Hepatocyte (in vitro differentiated cells): ENCODE measurements around the gene GH2.
"Not testable (repeated sequence)": the region's sequence is repeated elsewhere in the genome, so short reads cannot be mapped to it uniquely, and the experiment has no call there.

Experiments used
- EZH2 ChIP-seq: fragments of 200-600 bp; sonication (generic); IDR thresholded peaks from 2 replicates; pipeline ENCODE4 v1.6.1; 2016; ENCODE audit warnings: antibody characterized with exemption, mild to moderate bottlenecking, borderline replicate concordance
- TF ChIP-seq, protein P1 (sequence below): fragments of 200-600 bp; sonication (generic); IDR thresholded peaks from 2 replicates; pipeline ENCODE4 v1.5.1; 2016; ENCODE audit warnings: antibody characterized with exemption, mild to moderate bottlenecking; ENCODE audit not compliant: poor library complexity

DNA sequence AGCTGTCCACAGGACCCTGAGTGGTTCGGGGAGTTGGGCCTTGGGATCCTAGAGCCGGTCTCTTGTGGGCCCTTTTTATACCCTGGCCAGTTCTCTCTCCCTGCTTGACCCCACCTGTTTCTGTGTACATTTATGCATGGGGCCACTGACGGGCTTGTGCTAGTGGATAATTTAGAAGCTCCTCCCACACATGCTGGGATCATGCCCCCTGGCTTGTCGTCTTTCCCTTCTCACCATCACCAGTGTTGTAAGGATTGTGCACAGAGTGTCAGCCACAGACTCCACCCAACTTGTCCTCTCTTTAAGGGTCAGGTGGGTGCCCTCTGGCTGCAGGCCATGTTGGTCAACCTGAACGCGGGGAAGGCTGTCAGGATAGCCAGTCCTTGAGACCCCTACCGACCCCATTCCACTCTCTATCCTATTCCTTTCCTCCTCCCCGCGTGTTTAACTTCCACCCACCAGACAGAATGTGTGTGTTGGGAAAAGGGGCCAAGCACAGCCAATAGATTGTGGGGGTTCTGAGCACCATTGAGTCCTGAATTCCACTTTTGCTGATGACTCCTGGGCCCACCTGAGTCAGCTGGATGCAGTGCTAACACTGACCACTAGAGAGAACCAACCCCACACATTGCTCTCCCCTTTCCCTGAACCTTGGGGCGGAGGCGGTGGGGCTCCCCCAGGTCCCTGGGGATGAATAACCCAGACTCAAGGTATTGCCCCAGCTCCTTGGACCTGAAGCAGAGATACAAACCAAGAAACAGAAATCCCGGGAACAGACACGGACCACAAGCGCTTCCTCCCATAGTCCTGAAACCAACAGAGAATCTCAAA, 15.0 kb upstream of the GH2 start, which contains the start of gene CSH1:
- TF ChIP-seq, protein P1, sequence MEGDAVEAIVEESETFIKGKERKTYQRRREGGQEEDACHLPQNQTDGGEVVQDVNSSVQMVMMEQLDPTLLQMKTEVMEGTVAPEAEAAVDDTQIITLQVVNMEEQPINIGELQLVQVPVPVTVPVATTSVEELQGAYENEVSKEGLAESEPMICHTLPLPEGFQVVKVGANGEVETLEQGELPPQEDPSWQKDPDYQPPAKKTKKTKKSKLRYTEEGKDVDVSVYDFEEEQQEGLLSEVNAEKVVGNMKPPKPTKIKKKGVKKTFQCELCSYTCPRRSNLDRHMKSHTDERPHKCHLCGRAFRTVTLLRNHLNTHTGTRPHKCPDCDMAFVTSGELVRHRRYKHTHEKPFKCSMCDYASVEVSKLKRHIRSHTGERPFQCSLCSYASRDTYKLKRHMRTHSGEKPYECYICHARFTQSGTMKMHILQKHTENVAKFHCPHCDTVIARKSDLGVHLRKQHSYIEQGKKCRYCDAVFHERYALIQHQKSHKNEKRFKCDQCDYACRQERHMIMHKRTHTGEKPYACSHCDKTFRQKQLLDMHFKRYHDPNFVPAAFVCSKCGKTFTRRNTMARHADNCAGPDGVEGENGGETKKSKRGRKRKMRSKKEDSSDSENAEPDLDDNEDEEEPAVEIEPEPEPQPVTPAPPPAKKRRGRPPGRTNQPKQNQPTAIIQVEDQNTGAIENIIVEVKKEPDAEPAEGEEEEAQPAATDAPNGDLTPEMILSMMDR: not testable (repeated sequence)
- not testable (repeated sequence) for TF ChIP-seq EZH2
